HG03097 (cell line): ENCODE results near the gene DCHS2.

ENCODE experiments used
- ATAC-seq: cut with Tn5 transposase; IDR thresholded peaks from one replicate; pipeline ENCODE4 v1.9.1; 2021; ENCODE audit not compliant: unreplicated experiment, low FRiP score

DCHS2 gene

GRCh38 chr4:154320521-154320920 is 171.1 kb downstream of the DCHS2 start:
- ATAC-seq, result no peak

- no peak for ATAC-seq
These were observed 171.9 kb downstream of the DCHS2 start for GRCh38 chr4:154319736-154320135.

- no peak for ATAC-seq
These were observed 174.2 kb downstream of the DCHS2 start for GRCh38 chr4:154317201-154317999.

GRCh38 chr4:154315741-154316140 is 175.9 kb downstream of the DCHS2 start:
- ATAC-seq, result no peak

GRCh38 chr4:154314248-154314647 is 177.4 kb downstream of the DCHS2 start:
- ATAC-seq, result no peak

- ATAC-seq, result no peak
These were observed 178.5 kb downstream of the DCHS2 start for GRCh38 chr4:154313004-154313585.

- ATAC-seq, result no peak
These were observed 179.4 kb downstream of the DCHS2 start for GRCh38 chr4:154312246-154312645.

GRCh38 chr4:154310578-154310977 is 181.0 kb downstream of the DCHS2 start:
- ATAC-seq, result no peak

GRCh38 chr4:154308207-154308606 is 183.4 kb downstream of the DCHS2 start:
- no peak for ATAC-seq

GRCh38 chr4:154307451-154307850 is 184.1 kb downstream of the DCHS2 start:
- no peak for ATAC-seq

GRCh38 chr4:154305616-154306015 is 186.0 kb downstream of the DCHS2 start:
- ATAC-seq, result no peak

- no peak for ATAC-seq
These were observed 186.9 kb downstream of the DCHS2 start for GRCh38 chr4:154304679-154305078.

GRCh38 chr4:154294652-154295350 is 196.8 kb downstream of the DCHS2 start:
- no peak for ATAC-seq

- no peak for ATAC-seq
These were observed 198.2 kb downstream of the DCHS2 start for GRCh38 chr4:154293427-154293826.

- no peak for ATAC-seq
These were observed 199.0 kb downstream of the DCHS2 start for GRCh38 chr4:154292589-154292988.

GRCh38 chr4:154277172-154277571 is 214.4 kb downstream of the DCHS2 start:
- no peak for ATAC-seq

GRCh38 chr4:154276496-154276895 is 215.1 kb downstream of the DCHS2 start:
- ATAC-seq, result no peak

- no peak for ATAC-seq
These were observed 236.6 kb downstream of the DCHS2 start for GRCh38 chr4:154254999-154255398.

- ATAC-seq, result no peak
These were observed 257.0 kb downstream of the DCHS2 start for GRCh38 chr4:154234576-154234975.

- ATAC-seq, result no peak
These were observed 259.7 kb downstream of the DCHS2 start for GRCh38 chr4:154231806-154232478.

- ATAC-seq, result no peak
These were observed 260.9 kb downstream of the DCHS2 start for GRCh38 chr4:154230723-154231122.
